ENCODE results near the gene RUNDC1. TPM values are rescaled to one million over a fixed set of nuclear protein-coding genes. Genes with fewer than 3 reads are reported as not detected.
"Not testable (repeated sequence)": the region's sequence is repeated elsewhere in the genome, so short reads cannot be mapped to it uniquely, and the experiment has no call there.

The RUNDC1 gene
- total RNA-seq, 1 donor from 2014 or later, result 30.9 TPM

GRCh38 chr17:42969001-42969581 is 11.3 kb upstream of the RUNDC1 start:
- Mint-ChIP-seq H3K27ac (peak overlapping the region; percentile 46), H3K36me3 (ENCODE audit: low read depth) (peaks cover 6% of the 10 kb centered on the region), H3K4me3 (no peak overlapping the region), H3K9me3 (no peaks in the 10 kb centered on the region), H3K27me3 (no peaks in the 10 kb centered on the region), H3K4me1 (peaks cover 6% of the 10 kb centered on the region)
- no peak for TF ChIP-seq CTCF (IDR thresholded peaks at IDR 0.05)
- DNase-seq, result no peak
- no peak for ATAC-seq (ENCODE audit: low read depth)
- intact Hi-C loops (cut with micrococcal nuclease), result no loop called here
- POLR2A ChIA-PET, result interaction anchor here (0.6 to 2.3 kb wide), 4 partner anchors 29 to 887 kb away, joined by 4 to 15 read pairs (median 6); partner anchors contain the start of gene RPL27
- CTCF ChIA-PET, result interaction anchor here (1.8 kb wide), 1 partner anchor 29 kb away, joined by 6 read pairs; the partner anchor contains the start of gene RPL27

GRCh38 chr17:42971589-42971988 is 8.8 kb upstream of the RUNDC1 start:
- H3K27me3 Mint-ChIP-seq, result no peaks in the 10 kb centered on the region
- H3K4me3 Mint-ChIP-seq, result no peak overlapping the region
- H3K27ac Mint-ChIP-seq, result no peak overlapping the region
- no peaks in the 10 kb centered on the region for H3K9me3 Mint-ChIP-seq
- ChIA-PET CTCF (no interaction called here), POLR2A (no interaction called here)
- DNase-seq, result no peak
- no peak for TF ChIP-seq CTCF (IDR thresholded peaks at IDR 0.05)
- intact Hi-C loops (cut with micrococcal nuclease), result no loop called here
- ATAC-seq (ENCODE audit: low read depth), result no peak
- no peaks in the 10 kb centered on the region for H3K36me3 Mint-ChIP-seq (ENCODE audit: low read depth)
- H3K4me1 Mint-ChIP-seq, result no peaks in the 10 kb centered on the region

GRCh38 chr17:42973323-42973722 is 7.0 kb upstream of the RUNDC1 start:
- DNase-seq; H3K4me1 Mint-ChIP-seq; intact Hi-C loops (cut with micrococcal nuclease); ATAC-seq (ENCODE audit: low read depth); H3K36me3 Mint-ChIP-seq (ENCODE audit: low read depth); CTCF ChIA-PET; H3K4me3 Mint-ChIP-seq; POLR2A ChIA-PET; H3K9me3 Mint-ChIP-seq; H3K27ac Mint-ChIP-seq; H3K27me3 Mint-ChIP-seq: not testable (repeated sequence)

GRCh38 chr17:42975265-42975664 is 5.1 kb upstream of the RUNDC1 start:
- intact Hi-C loops (cut with micrococcal nuclease), result no loop called here
- no peak for ATAC-seq (ENCODE audit: low read depth)
- Mint-ChIP-seq H3K9me3 (no peaks in the 10 kb centered on the region), H3K4me1 (peaks cover 10% of the 10 kb centered on the region), H3K36me3 (ENCODE audit: low read depth) (no peaks in the 10 kb centered on the region), H3K27me3 (no peaks in the 10 kb centered on the region), H3K27ac (no peak overlapping the region), H3K4me3 (no peak overlapping the region)
- TF ChIP-seq CTCF (IDR thresholded peaks at IDR 0.05), result no peak
- DNase-seq, result no peak
- POLR2A ChIA-PET, result no interaction called here
- CTCF ChIA-PET, result no interaction called here

- intact Hi-C loops (cut with micrococcal nuclease), result not testable (repeated sequence)
These were observed 4.7 kb upstream of the RUNDC1 start for GRCh38 chr17:42975701-42976100.

GRCh38 chr17:42979511-42980273 is 673 bp upstream of the RUNDC1 start, which contains the start of gene PTGES3L:
Gene PTGES3L, minus strand, starts transcription at chr17:42980080. Its CDS starts 27 bp downstream, at chr17:42980053.
- Mint-ChIP-seq H3K4me3 (peak within 1 kb of the TSS; percentile 99), H3K27ac (peak within 1 kb of the TSS; percentile 98), H3K4me1 (peaks cover 43% of the 10 kb centered on the region), H3K27me3 (no peaks in the 10 kb centered on the region), H3K36me3 (ENCODE audit: low read depth) (peaks cover 20% of the 10 kb centered on the region), H3K9me3 (no peaks in the 10 kb centered on the region)
- no peak for TF ChIP-seq CTCF (IDR thresholded peaks at IDR 0.05)
- ATAC-seq (ENCODE audit: low read depth), result peak; percentile 29
- POLR2A ChIA-PET, result interaction anchor here (0.5 to 3.4 kb wide), 8 partner anchors 12 to 336 kb away, joined by 3 to 37 read pairs (median 4); partner anchors contain the start of genes AARSD1, BECN1, PSME3 and RPL27
- intact Hi-C loops (cut with micrococcal nuclease), result loop anchor here (1.0 to 10.0 kb wide), 4 partner anchors 15 to 235 kb away; partner anchors contain the start of genes AARSD1, EZH1, PSME3 and RPL27
- DNase-seq, result no peak
- CTCF ChIA-PET, result interaction anchor here (2.7 kb wide), 1 partner anchor 18 kb away, joined by 9 read pairs; the partner anchor contains the start of gene RPL27

More at GRCh38 chr17:42975701-42976100, 4.7 kb upstream of the RUNDC1 start:
- H3K9me3 Mint-ChIP-seq; ATAC-seq (ENCODE audit: low read depth); H3K36me3 Mint-ChIP-seq (ENCODE audit: low read depth); H3K27ac Mint-ChIP-seq; H3K4me3 Mint-ChIP-seq; H3K27me3 Mint-ChIP-seq; CTCF ChIA-PET; DNase-seq; POLR2A ChIA-PET: not testable (repeated sequence)
- peaks cover 12% of the 10 kb centered on the region for H3K4me1 Mint-ChIP-seq

Data from activated B cell treated with CpG ODN at 0.5 μM for 24 hours (primary cell).